Kidney tubule cell (primary cell): Measurements from ENCODE around the gene COL27A1.
"Not testable (repeated sequence)": the region's sequence is repeated elsewhere in the genome, so short reads cannot be mapped to it uniquely, and the experiment has no call there.

Experiments used
- DNase-seq: peaks from one replicate; pipeline ENCODE4 v3.0.0-alpha.2; 2018; ENCODE audit warnings: low spot score

COL27A1 gene

DNA sequence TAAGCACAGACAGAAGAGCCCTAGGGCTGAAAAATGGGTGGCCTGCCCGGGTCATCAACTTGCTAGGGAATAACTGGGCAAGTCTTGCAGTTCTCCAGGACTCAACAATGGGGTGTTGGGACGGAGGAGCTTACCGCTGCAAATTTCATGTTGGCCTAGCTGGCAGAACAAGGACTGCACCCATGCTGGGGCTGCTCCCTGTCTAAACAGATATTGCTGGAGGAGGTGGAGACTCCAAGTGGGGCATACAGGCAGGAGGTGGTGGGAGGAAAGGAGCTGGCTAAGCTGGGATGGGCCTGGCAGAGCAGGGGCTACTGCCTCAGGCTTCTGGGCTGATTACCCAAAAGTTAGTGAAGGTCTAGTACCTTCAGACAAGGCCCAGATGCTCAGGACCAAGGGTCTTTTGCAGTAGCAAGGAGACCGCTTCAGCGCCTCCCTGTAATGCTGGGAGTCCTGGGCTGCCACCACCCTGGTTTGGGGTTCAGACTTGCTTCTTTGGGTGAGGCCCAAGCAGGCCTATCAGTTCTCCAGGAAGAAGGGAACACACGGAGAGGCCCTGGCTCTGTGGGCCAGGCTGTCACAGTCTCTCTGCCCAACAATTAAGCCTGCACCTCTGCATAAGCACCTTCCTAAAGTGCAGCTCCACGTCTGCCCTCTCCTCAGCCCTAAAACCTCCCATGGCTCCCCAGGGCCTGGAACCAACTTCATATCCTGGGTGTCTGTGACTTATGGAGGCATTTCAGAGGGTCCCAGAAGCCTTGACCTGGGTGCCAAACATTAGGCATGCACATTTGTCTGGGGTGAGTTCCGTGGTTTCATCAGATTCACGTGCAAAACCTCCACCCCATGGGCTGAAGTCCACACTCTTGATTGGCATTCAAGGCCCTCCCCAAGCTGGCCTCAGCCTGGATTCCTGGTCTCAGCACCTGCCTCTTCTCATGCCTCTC lies 32.0 kb upstream of the COL27A1 start:
- DNase-seq = no peak

- no peak for DNase-seq
These were observed 31.2 kb upstream of the COL27A1 start for GRCh38 chr9:114124138-114124537.

DNA sequence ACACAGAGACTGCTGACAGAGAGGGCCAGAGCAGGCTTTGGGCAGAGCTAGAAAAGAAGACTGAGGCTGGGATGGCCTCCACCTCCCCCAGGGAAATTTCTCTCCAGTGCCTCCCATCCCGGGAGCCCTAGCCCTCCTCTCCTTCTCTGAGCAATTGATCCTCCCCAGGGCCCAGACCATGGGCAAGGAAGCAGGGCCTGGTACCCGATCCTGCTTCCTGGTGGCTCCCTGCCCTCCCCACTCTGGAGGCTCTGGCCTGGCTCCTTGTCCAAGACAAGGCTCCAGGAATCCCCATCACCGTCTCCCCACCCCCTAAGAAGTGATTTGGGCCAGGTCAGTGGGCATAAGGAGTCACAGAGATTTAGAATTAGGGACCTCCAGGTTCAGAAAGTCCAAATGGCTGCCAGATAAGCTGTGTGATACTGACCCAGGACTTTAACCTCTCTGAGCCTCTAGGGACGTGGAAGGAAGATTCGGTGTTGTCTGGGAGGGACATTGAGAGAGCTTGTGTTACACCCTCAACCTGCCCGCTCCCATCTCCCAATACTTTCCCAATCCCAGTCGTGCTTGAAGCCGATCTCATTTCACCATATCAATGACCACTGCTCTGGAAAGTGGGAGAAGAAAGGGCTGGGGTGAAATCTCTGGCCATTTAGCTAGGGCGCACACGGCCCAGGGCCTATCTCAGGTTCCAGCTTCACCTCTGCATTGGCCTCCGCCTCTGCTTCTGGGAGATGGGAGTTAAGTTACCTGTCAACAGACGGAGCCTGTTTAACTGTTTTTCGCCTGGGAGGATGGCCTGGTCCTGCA lies 30.5 kb upstream of the COL27A1 start:
- DNase-seq = no peak

DNA sequence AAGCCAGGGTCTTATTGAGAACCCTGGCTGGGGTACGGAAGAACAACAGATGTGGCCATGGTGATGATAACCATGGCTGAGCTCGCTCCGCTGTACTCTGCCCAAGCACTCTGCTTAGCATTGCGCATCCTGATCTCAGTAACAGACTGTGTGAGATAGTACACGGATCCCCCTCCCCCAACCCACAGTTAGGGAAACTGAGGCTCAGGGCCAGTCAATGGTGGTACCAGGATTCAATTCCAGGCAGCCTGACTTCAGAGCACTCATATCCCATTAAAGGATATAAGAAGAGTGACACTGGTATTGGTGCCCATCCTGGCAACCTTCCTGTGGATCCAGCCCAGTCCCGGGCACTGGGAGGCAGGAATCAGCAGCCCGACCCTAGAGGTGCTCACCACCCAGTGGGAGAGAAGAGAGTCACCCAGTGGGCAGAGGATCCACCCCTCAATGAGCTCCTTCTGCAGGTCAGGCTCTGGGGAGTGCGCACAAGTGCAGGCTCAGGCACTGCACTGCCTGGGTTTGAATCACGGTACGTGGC lies 29.8 kb upstream of the COL27A1 start:
- no peak for DNase-seq

DNA sequence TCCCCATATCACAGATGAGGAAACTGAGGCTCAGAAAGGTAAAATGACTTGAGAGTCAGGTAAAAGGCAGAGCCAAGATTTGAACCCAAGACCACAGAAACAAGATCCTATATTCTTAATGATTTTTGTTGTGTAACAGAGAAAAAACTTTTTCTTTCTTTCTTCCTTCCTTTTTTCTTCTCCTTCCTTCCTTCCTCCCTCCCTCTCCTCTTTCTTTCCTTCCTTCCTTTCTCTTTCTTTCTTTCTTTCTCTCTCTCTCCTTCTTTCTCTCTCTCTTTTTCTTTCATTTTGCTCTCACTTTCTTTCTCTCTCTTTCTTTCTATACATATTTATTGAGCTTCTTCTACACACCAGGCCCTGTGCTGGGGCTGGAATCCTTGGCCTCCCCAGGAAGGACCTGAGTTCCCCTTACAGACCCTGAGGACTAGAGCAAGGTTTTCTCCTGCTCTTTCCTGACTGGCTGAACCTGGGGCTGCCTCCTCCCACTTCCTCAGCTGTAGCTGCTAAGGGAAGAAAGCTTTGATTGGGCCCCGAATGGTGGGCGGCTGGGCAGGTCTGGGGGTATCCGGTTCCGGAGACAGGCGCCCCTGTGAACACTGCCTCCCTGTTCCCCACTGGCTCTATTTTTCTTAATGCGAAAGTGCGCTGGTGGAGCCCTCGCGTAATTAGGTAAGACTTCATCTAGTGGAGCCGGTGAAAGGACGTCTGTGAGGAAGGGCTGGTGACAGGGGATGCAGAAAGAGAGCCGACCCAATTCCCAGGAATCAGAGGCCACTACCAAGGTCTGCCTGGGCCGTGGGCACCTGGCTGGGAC lies 28.9 kb upstream of the COL27A1 start:
- no peak for DNase-seq

GRCh38 chr9:114128759-114129158 lies 26.6 kb upstream of the COL27A1 start:
- DNase-seq = not testable (repeated sequence)

DNA sequence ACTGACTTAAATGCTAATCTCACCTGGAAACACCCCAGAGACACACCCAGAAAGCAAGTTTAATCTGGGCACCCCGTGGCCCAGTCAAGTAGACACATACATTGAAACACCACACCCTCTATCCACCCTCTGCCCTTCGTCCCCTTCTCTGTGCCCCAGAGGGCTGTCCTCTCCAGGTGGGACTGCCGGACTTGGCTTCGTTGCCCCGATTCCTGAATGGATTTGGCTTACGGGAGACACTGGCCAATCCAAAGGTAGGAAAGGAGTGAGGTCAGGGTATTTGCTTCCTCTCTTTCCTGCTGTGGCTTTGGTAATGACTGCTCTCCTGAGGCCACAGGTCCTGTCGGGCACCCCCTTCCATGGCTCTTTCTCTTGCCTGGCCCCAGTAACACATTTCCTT lies 25.2 kb upstream of the COL27A1 start:
- no peak for DNase-seq

GRCh38 chr9:114130624-114131277 lies 24.6 kb upstream of the COL27A1 start:
- no peak for DNase-seq

DNA sequence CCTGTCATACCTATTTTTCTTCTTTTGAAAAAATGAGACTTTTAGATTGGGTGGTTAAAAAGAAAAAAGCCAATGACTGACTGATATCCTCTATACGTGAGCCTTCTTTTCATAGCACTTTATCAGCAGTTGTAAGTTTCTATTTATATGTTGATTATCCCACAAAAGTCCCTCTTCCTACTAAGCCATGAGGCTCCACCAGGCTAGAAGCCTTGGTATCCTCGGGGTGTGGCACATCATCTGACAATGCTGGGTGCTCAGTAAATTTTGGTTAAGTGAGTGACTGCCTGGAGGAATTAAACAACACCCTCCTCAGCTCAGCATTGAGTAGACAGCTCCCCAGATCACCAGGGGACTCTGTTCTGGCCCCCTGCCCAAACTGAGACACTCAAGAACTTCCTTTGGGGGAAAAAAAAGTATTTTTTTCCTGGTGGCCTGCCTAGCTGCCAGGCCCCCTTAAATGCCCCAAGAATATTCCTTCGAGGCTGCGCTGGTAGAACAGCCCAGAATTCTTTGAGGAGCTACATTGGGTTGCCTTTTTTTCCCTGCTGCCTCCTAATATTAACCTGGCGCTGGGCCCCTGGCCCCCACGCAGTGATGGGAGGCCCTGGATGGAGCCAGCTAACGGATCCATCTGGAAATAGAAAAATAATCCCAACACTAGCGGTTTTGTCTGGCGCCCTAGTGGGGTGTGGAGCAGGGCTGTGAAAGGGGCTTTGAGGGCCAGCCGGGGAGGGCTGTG lies 23.4 kb upstream of the COL27A1 start:
- DNase-seq = no peak

GRCh38 chr9:114132550-114132918 lies 22.8 kb upstream of the COL27A1 start:
- no peak for DNase-seq

DNA sequence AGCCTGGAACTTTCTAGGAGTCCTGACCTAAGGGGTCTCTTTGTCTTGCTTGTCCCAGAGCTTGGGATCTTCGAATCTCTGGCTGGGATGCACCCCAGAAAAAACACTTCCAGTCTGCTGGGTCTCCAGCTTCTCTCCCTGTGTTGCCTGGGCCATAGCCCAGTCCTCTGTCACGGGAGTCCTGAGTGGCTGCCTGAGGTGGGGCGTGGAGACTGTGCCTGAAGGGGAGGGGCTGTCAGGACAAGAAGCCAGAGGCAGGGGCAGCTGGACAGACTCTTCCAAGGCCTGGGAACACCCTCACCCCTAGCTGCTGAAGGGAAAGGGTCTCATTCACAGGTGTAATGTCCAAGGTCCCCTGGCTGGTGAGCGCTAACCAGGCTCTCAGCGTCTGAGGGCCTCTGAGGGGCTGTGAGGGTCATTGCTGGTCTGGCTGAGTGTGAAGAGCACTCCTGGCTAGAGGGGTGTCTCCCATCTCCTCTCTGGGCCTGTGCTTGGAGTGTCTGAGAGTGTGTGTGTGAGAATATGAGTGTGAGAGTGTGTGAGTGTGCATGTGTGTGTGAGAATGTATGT lies 20.4 kb upstream of the COL27A1 start:
- DNase-seq = no peak

DNA sequence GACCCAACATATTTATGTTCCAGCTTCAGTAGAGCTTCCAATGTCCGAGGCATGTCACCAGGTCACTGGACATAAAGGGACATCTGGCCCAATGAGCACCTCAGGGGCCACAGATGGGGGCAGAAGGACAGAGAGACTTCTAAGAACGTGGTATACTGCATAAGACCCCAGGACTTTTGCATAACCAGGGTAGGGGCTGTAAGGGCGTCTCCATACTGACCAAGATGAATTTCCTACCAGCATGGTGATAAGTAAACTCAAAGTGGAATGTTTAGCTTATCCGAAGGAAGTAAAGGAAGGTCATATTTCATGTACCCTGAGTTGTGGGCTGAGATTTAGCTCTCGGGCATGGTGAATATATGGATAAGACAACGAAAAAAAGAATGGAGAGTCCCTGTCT lies 17.5 kb upstream of the COL27A1 start:
- no peak for DNase-seq

DNA sequence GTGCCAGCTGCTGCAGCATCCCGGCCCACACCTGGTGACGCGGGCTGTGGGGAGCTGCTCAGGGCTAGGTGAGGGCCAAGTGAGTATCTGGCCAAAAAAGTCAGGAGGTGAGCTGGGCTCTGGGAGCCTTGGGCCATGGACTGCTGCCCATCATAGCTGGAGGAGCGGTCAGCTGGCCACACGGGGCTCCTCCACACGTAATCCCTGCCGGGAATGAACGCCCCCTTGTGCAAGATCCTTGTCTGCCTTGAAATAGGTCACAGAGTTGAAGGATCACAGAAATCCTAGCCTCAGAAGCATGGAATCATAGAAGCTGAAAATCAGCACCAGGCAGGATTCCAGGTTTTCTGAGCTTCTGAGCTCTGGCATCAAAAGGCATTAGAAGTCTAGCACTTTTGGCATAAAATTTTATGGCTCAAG lies 16.8 kb upstream of the COL27A1 start:
- DNase-seq = no peak

- no peak for DNase-seq
These were observed 16.3 kb upstream of the COL27A1 start for GRCh38 chr9:114139071-114139470.

- DNase-seq = no peak
These were observed 14.9 kb upstream of the COL27A1 start for GRCh38 chr9:114140401-114140800.

DNA sequence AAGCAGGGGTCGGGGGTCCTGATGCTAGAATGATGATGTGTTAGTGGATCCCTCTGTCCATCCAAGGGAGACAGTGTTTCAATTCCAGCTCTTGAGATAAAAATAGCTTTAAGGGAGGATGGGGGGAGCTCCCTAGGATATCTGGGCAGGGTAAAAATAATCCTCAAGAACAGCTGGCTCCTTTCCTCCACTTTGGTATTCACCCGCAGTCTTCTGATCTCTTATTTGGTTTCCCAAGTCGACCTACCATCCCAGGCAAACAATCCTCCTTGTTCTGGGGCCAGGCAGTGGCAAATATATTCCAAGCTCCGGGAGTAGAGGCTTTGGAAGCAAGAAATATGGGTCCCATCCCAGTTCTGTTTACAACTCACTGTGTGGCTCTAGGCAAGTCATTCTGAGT lies 14.5 kb upstream of the COL27A1 start:
- no peak for DNase-seq

DNA sequence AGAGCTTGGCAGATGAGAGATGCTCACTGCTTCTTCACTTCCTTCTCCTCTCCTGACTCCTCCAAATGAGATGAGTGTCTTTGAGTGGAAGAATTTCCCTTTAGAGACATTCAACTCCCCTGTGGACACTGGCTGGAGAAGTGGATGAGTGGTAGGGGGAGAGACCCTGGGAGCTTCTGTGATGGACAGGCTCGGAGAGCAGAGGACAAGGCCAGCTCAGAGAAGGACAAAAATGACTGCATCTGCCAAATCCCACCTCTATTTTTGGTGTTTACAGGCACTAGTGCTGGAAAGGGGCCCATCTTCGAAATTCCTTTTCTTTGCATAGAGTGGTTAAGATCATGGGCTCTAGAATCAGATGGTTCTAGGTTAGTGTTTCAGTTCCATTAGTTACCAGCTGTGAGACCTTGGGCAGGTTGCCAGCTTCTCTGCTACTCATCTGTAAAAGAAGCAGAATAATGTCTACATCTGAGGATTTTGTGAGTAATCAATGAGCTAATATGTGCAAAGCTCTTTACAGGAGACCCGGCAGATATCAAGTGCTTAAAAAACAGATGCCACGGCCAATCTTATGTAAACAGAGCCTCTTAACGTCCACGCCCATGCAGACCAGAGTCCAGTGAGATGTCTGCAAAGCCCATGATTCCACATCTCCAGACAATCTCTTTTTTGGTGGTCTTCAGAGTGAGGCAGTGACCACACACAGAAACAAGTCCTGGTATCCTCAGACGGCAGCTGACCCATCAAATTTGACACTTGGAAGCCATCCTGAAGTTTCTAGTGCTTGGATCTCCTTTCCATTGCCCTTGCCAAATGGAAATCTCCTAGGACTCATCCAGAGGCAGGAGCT lies 13.6 kb upstream of the COL27A1 start:
- DNase-seq = peak; percentile 46

DNA sequence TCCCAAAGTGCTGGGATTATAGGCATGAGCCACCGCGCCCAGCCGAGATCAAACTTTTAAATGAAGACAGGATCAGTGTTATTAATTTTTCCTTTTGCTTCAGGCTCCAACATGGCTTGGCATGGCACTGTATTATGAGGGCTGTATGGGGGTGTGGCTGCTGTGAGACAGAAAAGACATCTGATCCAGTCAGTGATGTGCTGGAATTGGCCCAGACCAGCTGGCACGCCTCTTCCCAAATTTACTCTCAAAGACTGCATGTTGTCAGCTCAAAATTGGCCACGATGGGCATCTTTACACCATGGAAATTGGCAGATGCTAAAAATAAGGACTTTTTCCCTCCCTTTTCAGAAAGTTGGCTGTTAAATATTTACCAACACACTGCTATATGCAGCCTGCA lies 12.1 kb upstream of the COL27A1 start:
- DNase-seq = no peak

- no peak for DNase-seq
These were observed 8.6 kb upstream of the COL27A1 start for GRCh38 chr9:114146735-114147134.
